ENCODE data around the gene KMT2E. TPM values are rescaled to one million over a fixed set of nuclear protein-coding genes. Genes with fewer than 3 reads are reported as not detected.

Gene KMT2E
- total RNA-seq, 1 donor from 2014 or later = 114 TPM

- intact Hi-C loops (cut with micrococcal nuclease) = no loop called here
- Mint-ChIP-seq H3K9me3 (no peaks in the 10 kb centered on the region), H3K27me3 (ENCODE audit: insufficient read depth) (no peaks in the 10 kb centered on the region), H3K4me3 (no peak overlapping the region), H3K27ac (no peak overlapping the region), H3K36me3 (ENCODE audit: low read depth) (peaks cover 25% of the 10 kb centered on the region), H3K4me1 (ENCODE audit: low read depth) (peaks cover 18% of the 10 kb centered on the region)
- no peak for DNase-seq (ENCODE audit: low spot score)
Observed at GRCh38 chr7:105125745-105126144, 111.7 kb downstream of the KMT2E start.

DNA sequence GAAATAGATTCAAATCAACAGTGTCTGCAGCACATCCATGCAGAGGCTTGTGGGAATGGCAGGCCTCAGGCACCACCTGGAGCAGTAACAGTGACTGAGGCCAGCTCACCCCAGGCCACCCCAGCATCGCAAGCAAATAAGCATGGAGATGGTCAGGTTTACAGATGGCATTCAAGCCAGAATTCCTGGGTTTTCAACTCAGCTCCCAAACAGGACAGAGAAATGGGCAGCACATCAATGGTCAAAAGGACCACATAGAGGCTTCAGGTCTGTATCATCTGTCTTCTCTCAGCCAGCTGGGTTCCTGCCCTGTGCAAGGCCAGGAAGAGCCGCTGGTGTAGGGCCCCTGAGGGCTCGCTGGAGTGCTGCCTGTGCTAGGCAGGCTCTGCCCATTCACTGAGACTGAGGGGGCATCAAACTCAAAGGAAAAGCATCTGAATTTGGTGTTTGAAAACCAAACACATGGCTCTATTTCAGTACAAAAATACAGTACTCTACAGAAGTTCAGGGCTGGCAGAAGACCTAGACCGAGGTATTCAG lies 112.5 kb downstream of the KMT2E start:
- H3K9me3 Mint-ChIP-seq = no peaks in the 10 kb centered on the region
- H3K27me3 Mint-ChIP-seq (ENCODE audit: insufficient read depth) = no peaks in the 10 kb centered on the region
- no peak for DNase-seq (ENCODE audit: low spot score)
- H3K36me3 Mint-ChIP-seq (ENCODE audit: low read depth) = peaks cover 19% of the 10 kb centered on the region
- H3K4me3 Mint-ChIP-seq = no peak overlapping the region
- intact Hi-C loops (cut with micrococcal nuclease) = no loop called here
- H3K27ac Mint-ChIP-seq = no peak overlapping the region
- H3K4me1 Mint-ChIP-seq (ENCODE audit: low read depth) = peaks cover 21% of the 10 kb centered on the region

DNA sequence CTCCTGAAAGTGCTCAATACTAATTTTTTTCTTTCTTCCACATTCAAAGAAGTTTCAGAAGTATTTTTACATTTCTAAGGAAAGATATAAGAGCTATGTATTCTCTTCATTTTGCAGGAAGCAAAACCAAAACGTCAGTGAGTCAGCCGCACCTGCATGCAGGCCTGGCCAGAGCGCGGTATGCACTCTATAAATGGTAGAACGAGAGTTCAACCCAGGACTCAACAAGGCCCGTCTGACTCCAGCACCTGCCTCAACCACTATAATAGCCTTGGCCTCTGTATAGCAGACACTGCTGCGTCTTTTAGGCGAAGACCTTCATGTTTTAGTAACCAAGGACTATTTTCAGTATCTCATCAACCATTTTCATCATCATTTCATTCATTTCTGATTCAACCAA lies 113.2 kb downstream of the KMT2E start:
- Mint-ChIP-seq H3K27me3 (ENCODE audit: insufficient read depth) (no peaks in the 10 kb centered on the region), H3K9me3 (no peaks in the 10 kb centered on the region), H3K4me1 (ENCODE audit: low read depth) (peaks cover 21% of the 10 kb centered on the region), H3K27ac (peak overlapping the region; percentile 18), H3K4me3 (no peak overlapping the region), H3K36me3 (ENCODE audit: low read depth) (peaks cover 19% of the 10 kb centered on the region)
- DNase-seq (ENCODE audit: low spot score) = no peak
- intact Hi-C loops (cut with micrococcal nuclease) = no loop called here

- H3K36me3 Mint-ChIP-seq (ENCODE audit: low read depth) = peaks cover 17% of the 10 kb centered on the region
- H3K27me3 Mint-ChIP-seq (ENCODE audit: insufficient read depth) = no peaks in the 10 kb centered on the region
- no peak overlapping the region for H3K4me3 Mint-ChIP-seq
- H3K4me1 Mint-ChIP-seq (ENCODE audit: low read depth) = peaks cover 21% of the 10 kb centered on the region
- H3K27ac Mint-ChIP-seq = no peak overlapping the region
- no peaks in the 10 kb centered on the region for H3K9me3 Mint-ChIP-seq
- intact Hi-C loops (cut with micrococcal nuclease) = no loop called here
- DNase-seq (ENCODE audit: low spot score) = no peak
Observed at GRCh38 chr7:105130048-105130447, 116.0 kb downstream of the KMT2E start.

- Mint-ChIP-seq H3K4me1 (ENCODE audit: low read depth) (peaks cover 18% of the 10 kb centered on the region), H3K36me3 (ENCODE audit: low read depth) (peaks cover 12% of the 10 kb centered on the region), H3K27ac (no peak overlapping the region), H3K4me3 (no peak overlapping the region), H3K27me3 (ENCODE audit: insufficient read depth) (no peaks in the 10 kb centered on the region), H3K9me3 (no peaks in the 10 kb centered on the region)
- DNase-seq (ENCODE audit: low spot score) = no peak
- intact Hi-C loops (cut with micrococcal nuclease) = no loop called here
Observed at GRCh38 chr7:105130580-105130979, 116.6 kb downstream of the KMT2E start.

GRCh38 chr7:105131033-105131656 lies 117.1 kb downstream of the KMT2E start:
- H3K4me3 Mint-ChIP-seq = no peak overlapping the region
- H3K36me3 Mint-ChIP-seq (ENCODE audit: low read depth) = peaks cover 9% of the 10 kb centered on the region
- intact Hi-C loops (cut with micrococcal nuclease) = no loop called here
- H3K27ac Mint-ChIP-seq = no peak overlapping the region
- H3K27me3 Mint-ChIP-seq (ENCODE audit: insufficient read depth) = no peaks in the 10 kb centered on the region
- H3K9me3 Mint-ChIP-seq = no peaks in the 10 kb centered on the region
- no peak for DNase-seq (ENCODE audit: low spot score)
- H3K4me1 Mint-ChIP-seq (ENCODE audit: low read depth) = peaks cover 14% of the 10 kb centered on the region

GRCh38 chr7:105131890-105132289 lies 117.9 kb downstream of the KMT2E start:
- H3K4me3 Mint-ChIP-seq = no peak overlapping the region
- no peaks in the 10 kb centered on the region for H3K27me3 Mint-ChIP-seq (ENCODE audit: insufficient read depth)
- DNase-seq (ENCODE audit: low spot score) = no peak
- peaks cover 10% of the 10 kb centered on the region for H3K4me1 Mint-ChIP-seq (ENCODE audit: low read depth)
- no peak overlapping the region for H3K27ac Mint-ChIP-seq
- intact Hi-C loops (cut with micrococcal nuclease) = no loop called here
- peaks cover 10% of the 10 kb centered on the region for H3K36me3 Mint-ChIP-seq (ENCODE audit: low read depth)
- H3K9me3 Mint-ChIP-seq = no peaks in the 10 kb centered on the region

GRCh38 chr7:105132335-105132734 lies 118.3 kb downstream of the KMT2E start:
- DNase-seq (ENCODE audit: low spot score) = no peak
- Mint-ChIP-seq H3K36me3 (ENCODE audit: low read depth) (peaks cover 11% of the 10 kb centered on the region), H3K4me3 (no peak overlapping the region), H3K4me1 (ENCODE audit: low read depth) (peaks cover 5% of the 10 kb centered on the region), H3K27me3 (ENCODE audit: insufficient read depth) (no peaks in the 10 kb centered on the region), H3K27ac (no peak overlapping the region), H3K9me3 (no peaks in the 10 kb centered on the region)
- intact Hi-C loops (cut with micrococcal nuclease) = no loop called here

DNA sequence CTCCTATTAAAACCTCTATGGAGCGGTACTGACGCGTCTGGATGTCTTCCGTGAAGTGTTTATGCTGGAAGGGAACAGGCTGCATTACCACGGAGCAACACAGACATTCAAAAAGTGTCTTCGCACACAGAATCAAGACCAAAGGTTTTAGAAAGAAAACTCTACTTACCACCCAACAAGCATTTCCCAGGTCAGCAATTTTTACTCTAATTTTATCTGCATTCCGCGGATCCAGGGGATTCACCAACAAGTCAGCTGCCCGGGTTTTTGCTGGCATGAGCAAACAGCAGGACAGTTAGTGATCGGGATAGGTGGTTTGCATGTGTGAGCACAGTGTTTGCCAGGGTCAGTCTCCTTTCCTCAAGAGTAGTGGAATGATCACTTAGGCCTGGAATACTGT lies 118.8 kb downstream of the KMT2E start:
- Mint-ChIP-seq H3K36me3 (ENCODE audit: low read depth) (peaks cover 11% of the 10 kb centered on the region), H3K27me3 (ENCODE audit: insufficient read depth) (no peaks in the 10 kb centered on the region)
- intact Hi-C loops (cut with micrococcal nuclease) = no loop called here

DNA sequence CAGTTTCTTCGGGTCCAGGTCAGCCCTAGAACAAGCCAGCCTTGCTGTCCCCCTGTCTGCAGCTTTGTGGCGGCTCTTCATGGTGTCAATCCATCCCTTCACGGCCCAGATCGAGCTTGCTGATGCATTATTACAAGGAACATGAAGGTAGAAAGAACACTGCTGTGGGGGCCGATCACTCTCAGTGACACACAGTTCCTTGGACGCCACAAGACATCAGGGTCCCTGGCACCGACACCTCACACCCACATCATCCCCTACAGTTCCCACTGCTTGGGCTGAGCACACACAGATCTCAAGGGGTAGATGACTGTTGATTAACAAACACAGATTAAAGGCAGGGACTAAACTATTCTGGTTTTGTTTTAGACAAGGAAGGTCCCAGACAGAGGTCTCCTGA lies 119.4 kb downstream of the KMT2E start:
- no peaks in the 10 kb centered on the region for H3K27me3 Mint-ChIP-seq (ENCODE audit: insufficient read depth)
- H3K27ac Mint-ChIP-seq = no peak overlapping the region
- peaks cover 15% of the 10 kb centered on the region for H3K36me3 Mint-ChIP-seq (ENCODE audit: low read depth)

More for the DNA sequence above, 118.8 kb downstream of the KMT2E start:
- H3K4me3 Mint-ChIP-seq = no peak overlapping the region
- H3K27ac Mint-ChIP-seq = no peak overlapping the region
- H3K4me1 Mint-ChIP-seq (ENCODE audit: low read depth) = peaks cover 3% of the 10 kb centered on the region
- no peak for DNase-seq (ENCODE audit: low spot score)
- no peaks in the 10 kb centered on the region for H3K9me3 Mint-ChIP-seq

DNA sequence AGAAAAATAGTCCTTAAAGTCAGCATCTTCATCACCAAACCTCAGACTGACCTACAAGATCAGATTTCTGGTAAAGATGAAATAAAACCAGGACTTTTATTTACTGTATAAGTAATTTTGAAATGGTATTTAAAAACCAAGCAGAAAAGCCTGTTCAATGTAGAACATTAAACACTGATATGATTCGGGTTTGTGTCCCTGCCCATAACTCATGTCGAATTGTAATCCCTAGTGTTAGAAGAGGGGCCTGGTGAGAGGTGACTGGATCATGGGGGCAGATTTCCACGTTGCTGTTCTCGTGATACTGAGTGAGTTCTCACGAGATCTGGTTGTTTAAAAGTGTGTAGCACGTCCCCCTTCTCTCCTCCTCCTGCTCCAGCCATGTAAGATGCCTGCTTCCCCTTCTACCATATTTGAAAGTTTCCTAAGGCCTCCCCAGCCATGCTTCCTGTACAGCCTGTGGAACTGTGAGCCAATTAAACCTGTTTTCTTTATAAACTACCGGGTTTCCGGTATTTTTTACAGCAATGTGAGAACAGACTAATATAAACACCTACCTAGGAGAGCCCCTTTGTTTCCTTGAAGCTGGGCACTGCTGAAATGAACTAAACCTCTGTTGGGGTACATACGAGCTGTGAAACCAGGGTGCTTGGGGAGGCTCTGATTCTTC lies 120.1 kb downstream of the KMT2E start:
- no peaks in the 10 kb centered on the region for H3K9me3 Mint-ChIP-seq
- no peak overlapping the region for H3K4me3 Mint-ChIP-seq
- intact Hi-C loops (cut with micrococcal nuclease) = no loop called here

More for the DNA sequence above, 119.4 kb downstream of the KMT2E start:
- DNase-seq (ENCODE audit: low spot score) = no peak
- Mint-ChIP-seq H3K4me1 (ENCODE audit: low read depth) (peaks cover 3% of the 10 kb centered on the region), H3K9me3 (no peaks in the 10 kb centered on the region), H3K4me3 (no peak overlapping the region)
- intact Hi-C loops (cut with micrococcal nuclease) = no loop called here

DNA sequence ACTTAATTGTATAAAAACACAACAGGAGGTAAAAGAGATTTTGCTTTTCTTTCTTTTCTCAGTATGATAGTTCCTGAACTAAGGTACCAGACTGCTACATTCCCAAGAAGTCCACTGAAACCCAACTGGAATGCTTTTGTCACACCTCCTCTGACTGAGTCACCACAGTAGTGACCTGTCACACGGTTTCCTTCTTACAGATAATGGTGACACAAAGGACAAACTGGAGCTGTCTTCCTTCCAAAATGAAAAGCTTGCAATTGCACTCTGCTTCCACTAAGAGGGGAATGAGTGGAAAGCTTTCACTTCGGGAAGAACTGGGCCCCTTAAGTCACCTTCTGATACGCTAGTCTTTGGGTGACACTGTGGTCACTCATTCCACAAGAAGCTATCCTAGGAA lies 122.2 kb downstream of the KMT2E start:
- no peak for DNase-seq (ENCODE audit: low spot score)
- Mint-ChIP-seq H3K36me3 (ENCODE audit: low read depth) (peaks cover 17% of the 10 kb centered on the region), H3K27me3 (ENCODE audit: insufficient read depth) (no peaks in the 10 kb centered on the region), H3K4me3 (no peak overlapping the region), H3K27ac (no peak overlapping the region), H3K4me1 (ENCODE audit: low read depth) (peaks cover 2% of the 10 kb centered on the region), H3K9me3 (no peaks in the 10 kb centered on the region)
- intact Hi-C loops (cut with micrococcal nuclease) = no loop called here

More for the DNA sequence above, 120.1 kb downstream of the KMT2E start:
- peaks cover 3% of the 10 kb centered on the region for H3K4me1 Mint-ChIP-seq (ENCODE audit: low read depth)
- peaks cover 18% of the 10 kb centered on the region for H3K36me3 Mint-ChIP-seq (ENCODE audit: low read depth)
- no peak for DNase-seq (ENCODE audit: low spot score)
- H3K27ac Mint-ChIP-seq = no peak overlapping the region
- H3K27me3 Mint-ChIP-seq (ENCODE audit: insufficient read depth) = no peaks in the 10 kb centered on the region

DNA sequence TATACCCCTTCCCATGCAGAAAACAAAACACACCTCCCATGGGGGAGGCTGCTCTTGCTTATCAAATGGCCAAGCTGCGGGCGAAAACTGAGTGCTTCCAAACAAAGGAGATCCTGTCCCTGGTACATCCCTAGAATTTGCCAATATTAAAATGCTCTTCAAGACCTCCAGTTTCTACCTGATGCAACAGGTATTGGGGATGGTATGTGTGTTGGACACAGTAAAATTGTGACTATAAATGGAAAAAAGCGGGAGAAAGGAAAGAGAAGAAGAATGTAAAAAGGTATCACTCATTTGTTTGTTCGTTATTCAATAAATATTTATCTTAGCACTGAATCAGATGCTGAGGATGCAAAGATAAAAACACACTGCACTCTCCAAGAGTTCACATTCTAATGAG lies 123.9 kb downstream of the KMT2E start:
- DNase-seq (ENCODE audit: low spot score) = no peak
- H3K4me3 Mint-ChIP-seq = no peak overlapping the region
- intact Hi-C loops (cut with micrococcal nuclease) = no loop called here
- H3K27ac Mint-ChIP-seq = no peak overlapping the region
- no peaks in the 10 kb centered on the region for H3K27me3 Mint-ChIP-seq (ENCODE audit: insufficient read depth)
- no peaks in the 10 kb centered on the region for H3K4me1 Mint-ChIP-seq (ENCODE audit: low read depth)
- peaks cover 25% of the 10 kb centered on the region for H3K36me3 Mint-ChIP-seq (ENCODE audit: low read depth)
- H3K9me3 Mint-ChIP-seq = no peaks in the 10 kb centered on the region
